SU-DHL-6 (cell line): ENCODE results near the gene MYOM3.
"Not testable (repeated sequence)": the region's sequence is repeated elsewhere in the genome, so short reads cannot be mapped to it uniquely, and the experiment has no call there.

Source experiments
- H2AFZ ChIP-seq: fragments of 200-600 bp; sonication (generic); 2 replicates; pipeline ENCODE4 v1.6.1; 2014; ENCODE audit warnings: low read depth, mild to moderate bottlenecking, moderate library complexity, mixed read lengths, antibody characterized with exemption, low read length; ENCODE audit not compliant: severe bottlenecking
- H3F3A ChIP-seq: fragments of 200-600 bp; shearing (Covaris generic); 2 replicates; pipeline ENCODE4 v1.6.0; 2016; ENCODE audit warnings: antibody characterized with exemption, mild to moderate bottlenecking; ENCODE audit not compliant: insufficient read depth
- H3K27ac ChIP-seq: fragments of 200-600 bp; sonication (generic); 2 replicates; pipeline ENCODE4 v1.5.1; 2016; ENCODE audit warnings: low read depth, mild to moderate bottlenecking, low read length, moderate library complexity, mixed read lengths
- H3K27me3 ChIP-seq: fragments of 200-600 bp; sonication (generic), shearing (Covaris generic); 2 replicates; pipeline ENCODE4 v1.6.0; 2014; ENCODE audit warnings: mild to moderate bottlenecking, low read length
- H3K36me3 ChIP-seq: fragments of 200-600 bp; sonication (generic); 2 replicates; pipeline ENCODE4 v1.6.1; 2014; ENCODE audit warnings: mild to moderate bottlenecking, low read length, mixed read lengths
- H3K4me2 ChIP-seq: fragments of 300-600, 200-600 bp; shearing (Covaris generic), sonication (generic); 2 replicates; pipeline ENCODE4 v1.6.0; 2014; ENCODE audit warnings: low read length, low read depth, mild to moderate bottlenecking; ENCODE audit not compliant: poor library complexity, severe bottlenecking
- H3K4me3 ChIP-seq: fragments of 200-600 bp; sonication (generic); 2 replicates; pipeline ENCODE4 v1.5.1; 2014; ENCODE audit warnings: antibody characterized with exemption, low read length, mild to moderate bottlenecking, mixed read lengths; ENCODE audit not compliant: insufficient read depth, poor library complexity, severe bottlenecking
- H3K79me2 ChIP-seq: fragments of 200-600 bp; sonication (generic); 2 replicates; pipeline ENCODE4 v1.6.1; 2014; ENCODE audit warnings: mild to moderate bottlenecking, low read length, moderate library complexity; ENCODE audit not compliant: insufficient read depth
- H3K9ac ChIP-seq: fragments of 200-600 bp; sonication (generic); 2 replicates; pipeline ENCODE4 v1.7.0; 2014; ENCODE audit warnings: mild to moderate bottlenecking, low read length
- H3K9me2 ChIP-seq: fragments of 200-600 bp; sonication (generic); replicated peaks from 2 replicates; pipeline ENCODE4 v1.6.1; 2014; ENCODE audit warnings: low read length; ENCODE audit not compliant: insufficient read depth
- H3K9me3 ChIP-seq: fragments of 200-600 bp; sonication (generic); 2 replicates; pipeline ENCODE4 v1.6.1; 2014; ENCODE audit warnings: low read length, mixed read lengths; ENCODE audit not compliant: insufficient read depth
- H4K20me1 ChIP-seq: fragments of 200-600 bp; sonication (generic); 2 replicates; pipeline ENCODE4 v1.6.1; 2014; ENCODE audit warnings: low read depth, mild to moderate bottlenecking, antibody characterized with exemption, low read length, moderate library complexity, mixed read lengths
- EZH2phosphoT487 ChIP-seq: fragments of 200-600 bp; sonication (generic), shearing (Covaris generic); conservative IDR thresholded peaks from 2 replicates; pipeline ENCODE4 v1.6.1; 2018; ENCODE audit warnings: mild to moderate bottlenecking, antibody characterized with exemption, low read length, moderate library complexity, mixed read lengths
- TF ChIP-seq, protein P1 (sequence below): fragments of 200-600 bp; sonication (generic); IDR thresholded peaks from one replicate; pipeline ENCODE4 v1.5.1; 2017; ENCODE audit warnings: antibody characterized with exemption, mild to moderate bottlenecking, low read length, moderate library complexity; ENCODE audit not compliant: insufficient read depth, poor library complexity, severe bottlenecking

MYOM3 gene

DNA sequence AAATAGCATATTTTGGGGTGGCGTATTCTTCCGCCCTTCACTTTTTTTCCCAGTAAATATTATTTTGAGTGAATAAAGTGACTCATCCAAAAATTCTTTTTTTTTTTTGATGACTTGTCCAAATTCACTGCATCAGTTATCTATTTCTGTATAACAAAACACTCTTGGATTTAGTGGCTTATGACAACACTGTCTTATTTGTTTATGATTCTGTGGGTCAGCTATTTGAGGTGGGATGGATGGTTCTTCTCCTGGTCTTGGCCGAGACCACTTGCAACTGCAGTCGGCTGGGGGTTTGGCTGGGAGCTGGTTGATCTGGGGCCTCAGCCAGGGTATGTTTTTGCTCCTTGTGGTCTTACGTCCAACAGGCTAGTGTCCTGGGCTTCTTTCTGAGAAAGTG, 91.9 kb downstream of the MYOM3 start:
- H3F3A ChIP-seq: no peaks in the 10 kb centered on the region
- TF ChIP-seq, protein P1, sequence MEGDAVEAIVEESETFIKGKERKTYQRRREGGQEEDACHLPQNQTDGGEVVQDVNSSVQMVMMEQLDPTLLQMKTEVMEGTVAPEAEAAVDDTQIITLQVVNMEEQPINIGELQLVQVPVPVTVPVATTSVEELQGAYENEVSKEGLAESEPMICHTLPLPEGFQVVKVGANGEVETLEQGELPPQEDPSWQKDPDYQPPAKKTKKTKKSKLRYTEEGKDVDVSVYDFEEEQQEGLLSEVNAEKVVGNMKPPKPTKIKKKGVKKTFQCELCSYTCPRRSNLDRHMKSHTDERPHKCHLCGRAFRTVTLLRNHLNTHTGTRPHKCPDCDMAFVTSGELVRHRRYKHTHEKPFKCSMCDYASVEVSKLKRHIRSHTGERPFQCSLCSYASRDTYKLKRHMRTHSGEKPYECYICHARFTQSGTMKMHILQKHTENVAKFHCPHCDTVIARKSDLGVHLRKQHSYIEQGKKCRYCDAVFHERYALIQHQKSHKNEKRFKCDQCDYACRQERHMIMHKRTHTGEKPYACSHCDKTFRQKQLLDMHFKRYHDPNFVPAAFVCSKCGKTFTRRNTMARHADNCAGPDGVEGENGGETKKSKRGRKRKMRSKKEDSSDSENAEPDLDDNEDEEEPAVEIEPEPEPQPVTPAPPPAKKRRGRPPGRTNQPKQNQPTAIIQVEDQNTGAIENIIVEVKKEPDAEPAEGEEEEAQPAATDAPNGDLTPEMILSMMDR: no peak
- no peak for TF ChIP-seq EZH2phosphoT487
- H3K9ac ChIP-seq: no peak overlapping the region
- no peaks in the 10 kb centered on the region for H3K79me2 ChIP-seq
- H3K9me3 ChIP-seq: no peaks in the 10 kb centered on the region
- H2AFZ ChIP-seq: no peak overlapping the region
- no peaks in the 10 kb centered on the region for H4K20me1 ChIP-seq
- H3K4me2 ChIP-seq: no peak overlapping the region
- H3K36me3 ChIP-seq: no peaks in the 10 kb centered on the region
- no peak overlapping the region for H3K4me3 ChIP-seq
- no peaks in the 10 kb centered on the region for H3K9me2 ChIP-seq
- H3K27ac ChIP-seq: no peak overlapping the region
- H3K27me3 ChIP-seq: no peaks in the 10 kb centered on the region

DNA sequence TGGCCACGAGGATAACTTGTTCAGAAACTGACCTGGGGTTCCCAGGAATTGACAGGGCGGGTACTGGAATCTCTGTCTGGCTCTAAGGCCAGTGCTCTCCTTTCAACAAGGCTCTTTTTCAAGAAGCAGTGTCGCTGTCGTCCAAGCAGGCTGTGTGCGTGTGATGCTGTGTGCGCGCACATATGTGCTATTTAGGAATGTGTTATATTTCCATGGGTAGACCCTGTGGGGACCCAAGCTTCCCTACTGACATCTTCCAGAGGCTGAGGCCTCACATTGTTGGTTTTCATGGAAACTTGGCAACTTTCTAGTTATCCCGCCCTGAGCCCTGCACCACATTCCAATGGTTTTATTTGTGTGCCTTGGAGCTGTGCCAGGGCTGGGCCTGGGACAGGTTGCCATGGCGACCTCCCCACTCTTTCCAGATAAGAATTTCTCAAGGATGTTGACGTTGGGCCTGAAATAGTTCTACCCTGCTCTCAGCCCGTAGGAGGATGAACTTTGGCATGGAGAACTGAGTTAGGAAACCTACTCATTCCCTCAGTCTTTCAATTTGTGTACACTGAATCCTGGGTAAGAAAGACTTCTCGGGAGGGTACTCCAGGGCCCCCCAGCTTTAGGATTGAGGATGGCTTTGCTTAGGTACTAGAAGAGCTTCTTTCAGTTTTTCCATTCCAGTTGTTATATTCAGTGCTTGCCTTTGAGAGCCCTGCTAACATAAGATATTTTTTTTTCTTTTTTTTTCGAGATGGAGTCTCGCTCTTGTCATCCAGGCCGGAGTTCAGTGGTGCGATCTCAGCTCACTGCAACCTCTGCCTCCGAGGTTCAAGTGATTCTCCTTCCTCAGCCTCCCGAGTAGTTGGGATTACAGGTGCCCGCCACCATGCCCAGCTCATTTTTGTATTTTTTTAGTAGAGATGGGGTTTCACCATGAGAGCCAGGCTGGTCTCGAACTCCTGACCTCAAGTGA, 93.0 kb downstream of the MYOM3 start:
- Histone ChIP-seq H3K36me3 (no peaks in the 10 kb centered on the region), H3K27ac (no peak overlapping the region), H3K79me2 (no peaks in the 10 kb centered on the region), H3K9me3 (no peaks in the 10 kb centered on the region), H3K4me2 (no peak overlapping the region), H3K9ac (no peak overlapping the region), H3K27me3 (no peaks in the 10 kb centered on the region), H3F3A (no peaks in the 10 kb centered on the region), H3K4me3 (no peak overlapping the region), H3K9me2 (no peaks in the 10 kb centered on the region), H2AFZ (no peak overlapping the region), H4K20me1 (no peaks in the 10 kb centered on the region)
- no peak for TF ChIP-seq EZH2phosphoT487
- TF ChIP-seq, protein P1: no peak

DNA sequence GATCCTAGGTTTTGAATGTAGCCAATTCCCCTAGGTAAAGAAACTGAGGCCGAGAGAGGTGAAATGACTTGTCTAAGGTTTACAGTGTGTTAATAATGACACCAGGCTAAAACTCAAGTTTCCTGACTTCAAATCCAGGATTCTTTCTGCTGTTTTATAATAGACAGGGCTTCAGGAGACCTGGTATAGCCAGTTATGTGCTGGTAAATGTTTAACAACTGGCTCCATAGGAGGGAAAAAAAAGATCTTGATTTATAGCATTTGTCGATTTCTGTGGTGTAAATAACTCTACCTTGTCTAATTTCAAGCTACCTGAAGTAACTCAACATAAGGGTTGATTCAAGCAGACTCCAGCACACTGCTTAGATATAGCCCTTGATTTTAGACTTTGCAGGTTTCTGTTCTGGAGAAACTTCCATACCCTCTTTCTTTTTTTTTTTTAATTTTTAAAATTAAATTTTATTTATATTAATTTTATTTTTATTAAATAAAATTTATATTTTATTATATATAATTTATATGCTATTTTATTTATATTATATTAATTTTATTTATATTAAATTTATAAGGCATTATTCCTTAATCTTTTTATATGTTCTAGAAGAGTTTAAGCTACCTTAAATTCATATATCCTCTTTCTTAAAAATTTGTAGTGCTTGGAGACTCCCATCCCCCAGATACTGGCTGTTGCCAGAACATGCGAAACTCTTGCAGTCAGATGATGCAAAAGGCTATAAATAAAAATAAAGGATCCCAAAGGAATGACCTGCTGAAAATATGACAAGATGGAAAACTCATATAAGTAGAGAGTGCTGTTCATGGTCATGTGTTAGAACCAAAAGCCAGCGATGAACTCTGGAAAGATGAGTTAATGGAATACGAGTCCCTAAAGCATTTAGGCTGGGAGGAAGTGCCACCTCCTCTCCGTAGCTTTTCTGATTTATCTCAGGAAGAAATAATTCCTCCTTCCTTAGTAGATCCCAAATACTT, 96.4 kb downstream of the MYOM3 start:
- no peak overlapping the region for H2AFZ ChIP-seq
- H3K4me2 ChIP-seq: no peak overlapping the region
- no peaks in the 10 kb centered on the region for H3K27me3 ChIP-seq
- H3K4me3 ChIP-seq: no peak overlapping the region
- H3K27ac ChIP-seq: no peak overlapping the region
- no peaks in the 10 kb centered on the region for H4K20me1 ChIP-seq
- H3K9me2 ChIP-seq: no peaks in the 10 kb centered on the region
- no peak overlapping the region for H3K9ac ChIP-seq
- TF ChIP-seq, protein P1: no peak
- no peak for TF ChIP-seq EZH2phosphoT487
- no peaks in the 10 kb centered on the region for H3K79me2 ChIP-seq
- H3K9me3 ChIP-seq: no peaks in the 10 kb centered on the region
- H3K36me3 ChIP-seq: no peaks in the 10 kb centered on the region
- H3F3A ChIP-seq: no peaks in the 10 kb centered on the region

DNA sequence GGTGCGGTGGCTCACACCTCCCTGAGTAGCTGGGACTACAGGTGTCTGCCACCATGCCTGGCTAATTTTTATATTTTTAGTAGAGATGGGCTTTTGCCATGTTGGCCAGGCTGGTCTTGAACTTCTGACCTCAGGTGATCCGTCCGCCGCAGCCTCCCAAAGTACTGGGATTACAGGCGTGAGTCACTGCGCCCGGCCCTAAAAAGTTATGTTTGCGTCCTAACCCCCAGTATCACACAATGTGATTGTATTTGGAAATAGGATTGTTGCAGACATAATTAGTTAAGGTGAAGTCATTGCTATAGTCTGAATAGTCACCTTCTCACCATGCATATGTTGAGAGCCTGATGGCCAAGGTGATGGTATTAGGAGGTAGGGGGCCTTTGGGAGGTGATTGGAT, 99.1 kb downstream of the MYOM3 start:
- not testable (repeated sequence) for H3K4me2 ChIP-seq, H3K4me3 ChIP-seq, H3K79me2 ChIP-seq, H2AFZ ChIP-seq, H3F3A ChIP-seq, H3K36me3 ChIP-seq, H3K27ac ChIP-seq, H4K20me1 ChIP-seq, H3K9me3 ChIP-seq, H3K9me2 ChIP-seq, H3K9ac ChIP-seq, H3K27me3 ChIP-seq
